ENCODE results near the gene NRIP2.

NRIP2 gene

GRCh38 chr12:2844786-2845185 lies 10.0 kb upstream of the NRIP2 start:
- TF ChIP-seq, protein P1, sequence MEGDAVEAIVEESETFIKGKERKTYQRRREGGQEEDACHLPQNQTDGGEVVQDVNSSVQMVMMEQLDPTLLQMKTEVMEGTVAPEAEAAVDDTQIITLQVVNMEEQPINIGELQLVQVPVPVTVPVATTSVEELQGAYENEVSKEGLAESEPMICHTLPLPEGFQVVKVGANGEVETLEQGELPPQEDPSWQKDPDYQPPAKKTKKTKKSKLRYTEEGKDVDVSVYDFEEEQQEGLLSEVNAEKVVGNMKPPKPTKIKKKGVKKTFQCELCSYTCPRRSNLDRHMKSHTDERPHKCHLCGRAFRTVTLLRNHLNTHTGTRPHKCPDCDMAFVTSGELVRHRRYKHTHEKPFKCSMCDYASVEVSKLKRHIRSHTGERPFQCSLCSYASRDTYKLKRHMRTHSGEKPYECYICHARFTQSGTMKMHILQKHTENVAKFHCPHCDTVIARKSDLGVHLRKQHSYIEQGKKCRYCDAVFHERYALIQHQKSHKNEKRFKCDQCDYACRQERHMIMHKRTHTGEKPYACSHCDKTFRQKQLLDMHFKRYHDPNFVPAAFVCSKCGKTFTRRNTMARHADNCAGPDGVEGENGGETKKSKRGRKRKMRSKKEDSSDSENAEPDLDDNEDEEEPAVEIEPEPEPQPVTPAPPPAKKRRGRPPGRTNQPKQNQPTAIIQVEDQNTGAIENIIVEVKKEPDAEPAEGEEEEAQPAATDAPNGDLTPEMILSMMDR (IDR thresholded peaks at IDR 0.05; ENCODE audit: low read depth, low read length): no peak
- TF ChIP-seq EZH2phosphoT487 (IDR thresholded peaks at IDR 0.05; ENCODE audit: low read depth): no peak
- Histone ChIP-seq H3K36me3 (replicated peaks; ENCODE audit: low read depth, low read length) (no peaks in the 10 kb centered on the region), H3K9ac (ENCODE audit: low read length) (no peak overlapping the region), H3K4me2 (ENCODE audit: low read length) (no peak overlapping the region), H3K27me3 (ENCODE audit: low read depth, low read length) (no peaks in the 10 kb centered on the region), H3K4me3 (ENCODE audit: low read length) (no peak overlapping the region), H4K20me1 (ENCODE audit: insufficient read depth, low read length) (no peaks in the 10 kb centered on the region), H3K9me3 (ENCODE audit: insufficient read depth, low read length) (no peaks in the 10 kb centered on the region), H3K4me1 (ENCODE audit: low read length) (no peaks in the 10 kb centered on the region), H3K79me2 (ENCODE audit: low read length) (no peaks in the 10 kb centered on the region), H3K27ac (ENCODE audit: low read length) (no peak overlapping the region), H2AFZ (ENCODE audit: low read depth, low read length) (no peak overlapping the region)

GRCh38 chr12:2842948-2843347 lies 8.1 kb upstream of the NRIP2 start:
- no peak overlapping the region for H2AFZ ChIP-seq (ENCODE audit: low read depth, low read length)
- H3K4me2 ChIP-seq (ENCODE audit: low read length): no peak overlapping the region
- H3K4me3 ChIP-seq (ENCODE audit: low read length): no peak overlapping the region
- no peaks in the 10 kb centered on the region for H3K36me3 ChIP-seq (replicated peaks; ENCODE audit: low read depth, low read length)
- no peaks in the 10 kb centered on the region for H4K20me1 ChIP-seq (ENCODE audit: insufficient read depth, low read length)
- TF ChIP-seq EZH2phosphoT487 (IDR thresholded peaks at IDR 0.05; ENCODE audit: low read depth): no peak
- TF ChIP-seq, protein P1 (IDR thresholded peaks at IDR 0.05; ENCODE audit: low read depth, low read length): no peak
- no peaks in the 10 kb centered on the region for H3K9me3 ChIP-seq (ENCODE audit: insufficient read depth, low read length)
- H3K79me2 ChIP-seq (ENCODE audit: low read length): no peaks in the 10 kb centered on the region
- H3K27me3 ChIP-seq (ENCODE audit: low read depth, low read length): no peaks in the 10 kb centered on the region
- H3K4me1 ChIP-seq (ENCODE audit: low read length): no peaks in the 10 kb centered on the region
- H3K27ac ChIP-seq (ENCODE audit: low read length): no peak overlapping the region
- no peak overlapping the region for H3K9ac ChIP-seq (ENCODE audit: low read length)

DNA sequence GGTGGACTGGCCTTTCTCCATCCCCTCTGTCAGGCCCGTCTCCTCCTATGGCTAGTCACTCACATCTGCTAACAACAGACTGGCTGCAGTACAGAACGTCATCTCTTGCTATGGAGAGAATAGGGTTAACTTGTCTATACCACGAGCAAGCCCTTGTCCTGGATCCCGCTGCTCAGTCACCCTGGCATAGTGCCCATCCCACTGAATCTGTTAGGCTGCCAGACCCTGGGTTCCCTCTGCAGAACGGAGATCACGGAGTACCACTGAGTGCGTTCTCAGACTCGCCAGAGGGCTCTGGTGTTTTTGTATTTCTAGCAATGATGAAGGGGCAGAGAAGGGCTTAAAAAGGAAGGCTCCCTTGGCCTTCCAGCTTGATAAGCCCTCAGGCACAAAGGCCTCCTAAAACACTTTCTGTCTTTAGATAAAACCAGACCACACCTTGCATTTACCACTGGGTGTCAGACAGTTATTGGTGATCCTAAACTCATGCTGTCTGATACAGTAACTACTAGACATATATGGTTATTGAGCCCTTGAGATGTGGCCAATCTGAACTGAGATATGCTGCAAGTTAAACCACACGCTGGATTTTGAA lies 6.3 kb upstream of the NRIP2 start:
- Histone ChIP-seq H3K27me3 (ENCODE audit: low read depth, low read length) (no peaks in the 10 kb centered on the region), H2AFZ (ENCODE audit: low read depth, low read length) (no peak overlapping the region), H3K4me3 (ENCODE audit: low read length) (no peak overlapping the region), H3K4me1 (ENCODE audit: low read length) (no peaks in the 10 kb centered on the region), H3K36me3 (replicated peaks; ENCODE audit: low read depth, low read length) (peaks cover 3% of the 10 kb centered on the region), H4K20me1 (ENCODE audit: insufficient read depth, low read length) (no peaks in the 10 kb centered on the region), H3K79me2 (ENCODE audit: low read length) (no peaks in the 10 kb centered on the region), H3K9ac (ENCODE audit: low read length) (no peak overlapping the region), H3K4me2 (ENCODE audit: low read length) (no peak overlapping the region), H3K27ac (ENCODE audit: low read length) (no peak overlapping the region), H3K9me3 (ENCODE audit: insufficient read depth, low read length) (no peaks in the 10 kb centered on the region)
- TF ChIP-seq EZH2phosphoT487 (IDR thresholded peaks at IDR 0.05; ENCODE audit: low read depth): no peak
- TF ChIP-seq, protein P1 (IDR thresholded peaks at IDR 0.05; ENCODE audit: low read depth, low read length): no peak

DNA sequence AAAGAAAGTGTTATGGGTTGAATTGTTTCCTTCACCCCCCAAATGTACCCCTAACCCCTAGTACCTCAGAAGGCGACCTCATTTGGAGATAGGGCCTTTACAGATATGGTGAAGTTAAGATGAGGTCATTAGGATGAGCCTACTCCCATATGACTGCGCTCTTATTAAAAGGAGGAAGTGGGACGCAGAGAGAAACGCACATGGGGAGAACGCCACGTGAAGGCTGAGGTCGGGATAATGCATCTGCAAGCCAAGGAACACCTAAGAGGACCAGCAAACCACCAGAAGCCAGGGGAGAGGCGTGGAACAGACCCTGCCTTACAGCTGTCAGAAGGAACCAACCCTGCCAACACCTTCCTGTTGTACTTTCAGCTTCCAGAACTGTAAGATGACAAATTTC lies 1.7 kb upstream of the NRIP2 start:
- TF ChIP-seq, protein P1 (IDR thresholded peaks at IDR 0.05; ENCODE audit: low read depth, low read length): no peak
- no peak for TF ChIP-seq EZH2phosphoT487 (IDR thresholded peaks at IDR 0.05; ENCODE audit: low read depth)
- Histone ChIP-seq H3K36me3 (replicated peaks; ENCODE audit: low read depth, low read length) (peaks cover 5% of the 10 kb centered on the region), H3K79me2 (ENCODE audit: low read length) (no peaks in the 10 kb centered on the region), H3K4me3 (ENCODE audit: low read length) (no peak overlapping the region), H2AFZ (ENCODE audit: low read depth, low read length) (no peak overlapping the region), H3K9me3 (ENCODE audit: insufficient read depth, low read length) (no peaks in the 10 kb centered on the region), H3K9ac (ENCODE audit: low read length) (no peak overlapping the region), H3K4me2 (ENCODE audit: low read length) (no peak overlapping the region), H4K20me1 (ENCODE audit: insufficient read depth, low read length) (no peaks in the 10 kb centered on the region), H3K27me3 (ENCODE audit: low read depth, low read length) (no peaks in the 10 kb centered on the region), H3K4me1 (ENCODE audit: low read length) (no peaks in the 10 kb centered on the region), H3K27ac (ENCODE audit: low read length) (no peak overlapping the region)

All from OCI-LY3 (cell line).